ENCODE results near the gene STAP1.

The STAP1 gene

DNA sequence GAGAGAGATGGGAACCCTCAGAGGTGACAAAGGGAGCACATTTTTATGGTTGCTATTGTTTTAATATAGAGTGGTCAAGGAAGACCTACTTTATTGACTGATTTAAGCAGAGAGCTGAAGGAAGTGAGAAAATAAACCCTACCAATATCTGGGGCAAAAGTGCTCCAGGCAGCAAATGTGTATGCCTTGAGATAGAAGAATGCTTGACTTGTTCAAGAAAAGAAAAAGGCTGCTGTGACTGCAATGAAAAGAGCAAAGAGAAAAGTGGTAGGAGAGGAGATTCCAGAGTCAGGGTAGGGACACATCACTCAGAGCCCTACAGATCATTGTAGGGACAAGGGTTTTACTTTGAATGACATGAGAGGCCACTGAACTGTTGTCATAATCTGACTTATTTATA, 26.0 kb downstream of the STAP1 start:
- H3K36me3 ChIP-seq (ENCODE audit: insufficient read depth, low read length): no peaks in the 10 kb centered on the region
- no peak overlapping the region for H3K4me2 ChIP-seq (ENCODE audit: low read length)
- H3K9ac ChIP-seq (ENCODE audit: low read depth, low read length): no peak overlapping the region
- no peaks in the 10 kb centered on the region for H3K9me3 ChIP-seq (replicated peaks; ENCODE audit: low read length)
- no peaks in the 10 kb centered on the region for H3K4me1 ChIP-seq (ENCODE audit: control insufficient read depth, insufficient read depth, low read length)
- peaks cover 14% of the 10 kb centered on the region for H3K27me3 ChIP-seq (ENCODE audit: control insufficient read depth, insufficient read depth, low read length)
- no peak overlapping the region for H3K4me3 ChIP-seq (ENCODE audit: low read length)

DNA sequence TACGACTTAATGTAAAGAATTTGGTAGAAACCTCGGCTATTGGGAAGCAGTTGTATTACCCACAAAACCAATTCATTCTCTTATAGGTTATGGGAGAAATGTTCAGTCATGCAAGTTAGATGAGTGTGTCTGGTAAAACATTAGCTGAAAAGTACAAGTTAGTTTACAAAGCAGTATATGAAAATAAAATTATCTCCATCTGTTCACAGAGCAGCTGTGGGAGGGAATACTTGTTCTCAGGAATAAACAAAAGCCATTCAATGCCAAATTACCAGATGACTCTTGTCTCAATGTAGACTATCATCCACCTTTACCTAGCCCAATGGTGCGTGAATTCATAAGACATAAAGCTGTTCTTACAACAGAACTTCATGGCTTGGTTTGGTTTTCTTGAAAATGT, 28.6 kb downstream of the STAP1 start:
- no peaks in the 10 kb centered on the region for H3K36me3 ChIP-seq (ENCODE audit: insufficient read depth, low read length)
- H3K4me2 ChIP-seq (ENCODE audit: low read length): no peak overlapping the region
- H3K4me3 ChIP-seq (ENCODE audit: low read length): no peak overlapping the region
- H3K9me3 ChIP-seq (replicated peaks; ENCODE audit: low read length): no peaks in the 10 kb centered on the region
- H3K27me3 ChIP-seq (ENCODE audit: control insufficient read depth, insufficient read depth, low read length): peaks cover 19% of the 10 kb centered on the region
- H3K9ac ChIP-seq (ENCODE audit: low read depth, low read length): no peak overlapping the region
- no peaks in the 10 kb centered on the region for H3K4me1 ChIP-seq (ENCODE audit: control insufficient read depth, insufficient read depth, low read length)

DNA sequence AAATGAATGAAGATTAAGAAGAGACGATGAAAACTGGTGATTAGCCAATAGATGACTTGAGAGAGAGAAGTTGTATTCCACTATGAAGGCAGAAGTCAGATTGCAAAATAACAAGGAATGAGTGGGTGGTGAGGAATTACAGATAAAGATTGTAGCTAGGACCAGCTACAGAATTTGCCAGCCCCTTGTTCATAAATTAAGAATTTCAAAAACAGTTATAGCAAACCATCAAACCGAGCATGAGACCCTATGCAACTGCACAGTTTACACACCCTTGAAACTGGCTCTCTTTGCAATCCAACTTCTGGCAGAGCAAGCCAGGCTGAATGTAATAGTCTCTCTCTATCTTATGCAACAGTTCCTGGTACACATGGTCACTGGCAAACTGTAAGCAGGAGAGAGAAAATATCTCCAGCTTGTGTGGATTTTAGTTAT, 35.2 kb downstream of the STAP1 start:
- no peaks in the 10 kb centered on the region for H3K36me3 ChIP-seq (ENCODE audit: insufficient read depth, low read length)
- no peak overlapping the region for H3K4me2 ChIP-seq (ENCODE audit: low read length)
- no peak overlapping the region for H3K4me3 ChIP-seq (ENCODE audit: low read length)
- H3K9me3 ChIP-seq (replicated peaks; ENCODE audit: low read length): no peaks in the 10 kb centered on the region
- peaks cover 28% of the 10 kb centered on the region for H3K27me3 ChIP-seq (ENCODE audit: control insufficient read depth, insufficient read depth, low read length)
- H3K4me1 ChIP-seq (ENCODE audit: control insufficient read depth, insufficient read depth, low read length): no peaks in the 10 kb centered on the region
- no peak overlapping the region for H3K9ac ChIP-seq (ENCODE audit: low read depth, low read length)

DNA sequence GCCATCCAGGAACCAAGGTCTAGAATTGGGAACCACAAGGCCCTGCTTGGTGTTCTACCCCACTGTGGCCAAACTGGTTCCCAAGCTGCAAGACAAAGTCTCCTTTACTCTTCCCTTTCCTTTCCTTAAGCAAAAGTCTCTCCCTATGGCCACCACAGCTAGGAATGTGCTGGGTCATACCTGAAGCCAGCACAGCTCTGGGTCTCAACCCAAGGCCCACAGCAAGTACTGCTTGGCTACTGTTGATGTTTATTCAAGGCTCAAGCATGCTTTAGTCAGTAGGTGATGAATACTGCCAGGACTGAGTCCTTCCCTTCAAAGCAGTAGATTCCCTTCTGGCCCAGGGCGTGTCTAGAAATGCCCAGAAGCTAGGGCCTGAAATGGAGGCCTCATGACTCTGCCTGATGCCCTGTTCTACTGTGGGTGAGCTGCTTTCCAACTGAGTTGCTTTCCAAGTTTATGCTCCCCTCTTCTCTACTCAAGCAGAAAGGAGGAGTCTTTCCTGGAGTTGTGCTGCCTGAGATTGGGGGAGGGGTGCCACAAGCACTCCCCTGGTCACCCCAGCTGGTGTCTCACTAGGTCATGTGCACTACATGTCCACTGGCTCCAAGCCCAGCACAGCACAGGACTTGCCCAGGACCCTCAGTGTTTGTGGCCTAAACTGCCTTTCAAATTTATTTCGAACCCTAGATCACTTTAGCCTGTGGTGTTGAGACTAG, 44.9 kb downstream of the STAP1 start:
- Histone ChIP-seq H3K9ac (ENCODE audit: low read depth, low read length) (no peak overlapping the region), H3K4me3 (ENCODE audit: low read length) (no peak overlapping the region), H3K9me3 (replicated peaks; ENCODE audit: low read length) (no peaks in the 10 kb centered on the region), H3K4me1 (ENCODE audit: control insufficient read depth, insufficient read depth, low read length) (no peaks in the 10 kb centered on the region), H3K27me3 (ENCODE audit: control insufficient read depth, insufficient read depth, low read length) (no peaks in the 10 kb centered on the region), H3K4me2 (ENCODE audit: low read length) (no peak overlapping the region), H3K36me3 (ENCODE audit: insufficient read depth, low read length) (no peaks in the 10 kb centered on the region)

DNA sequence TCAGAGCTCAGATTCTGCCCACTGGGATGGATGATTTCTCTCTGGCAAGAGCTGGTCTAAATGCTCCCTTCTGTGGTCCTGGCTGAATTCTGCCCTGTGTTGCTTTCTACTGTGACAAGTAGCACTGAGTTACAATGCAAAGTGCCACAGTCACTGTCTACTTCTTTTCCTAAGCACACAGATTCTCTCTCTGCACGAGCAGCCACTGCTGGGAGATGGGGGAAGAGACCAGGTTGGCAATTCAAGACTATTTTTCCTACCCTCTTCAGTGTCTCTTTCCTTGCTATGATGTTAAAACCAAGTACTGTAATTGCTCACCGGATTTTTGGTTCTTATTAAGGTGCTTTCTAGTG, 45.5 kb downstream of the STAP1 start:
- no peaks in the 10 kb centered on the region for H3K4me1 ChIP-seq (ENCODE audit: control insufficient read depth, insufficient read depth, low read length)
- H3K9ac ChIP-seq (ENCODE audit: low read depth, low read length): no peak overlapping the region
- H3K4me3 ChIP-seq (ENCODE audit: low read length): no peak overlapping the region
- no peak overlapping the region for H3K4me2 ChIP-seq (ENCODE audit: low read length)
- no peaks in the 10 kb centered on the region for H3K9me3 ChIP-seq (replicated peaks; ENCODE audit: low read length)
- no peaks in the 10 kb centered on the region for H3K36me3 ChIP-seq (ENCODE audit: insufficient read depth, low read length)
- H3K27me3 ChIP-seq (ENCODE audit: control insufficient read depth, insufficient read depth, low read length): no peaks in the 10 kb centered on the region

DNA sequence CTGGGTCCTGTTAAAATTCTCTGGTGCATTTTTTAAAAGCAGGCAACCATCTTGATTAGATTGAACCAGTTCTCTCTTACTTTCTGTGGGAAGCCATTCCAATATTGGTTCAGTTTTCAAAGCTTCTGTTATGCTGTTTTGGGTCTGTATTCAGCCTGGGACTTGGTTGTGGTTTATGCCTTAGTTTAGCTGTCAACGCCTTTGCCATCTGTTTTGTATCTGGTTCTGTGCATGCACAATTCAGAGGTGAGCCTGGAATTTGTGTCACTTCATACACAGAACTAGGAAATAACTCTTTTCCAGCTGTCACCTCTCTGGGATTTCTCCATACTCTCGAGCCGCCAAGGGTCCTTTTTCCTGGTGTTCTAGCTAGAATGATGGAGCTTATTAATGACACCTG, 46.2 kb downstream of the STAP1 start:
- no peak overlapping the region for H3K4me2 ChIP-seq (ENCODE audit: low read length)
- H3K4me1 ChIP-seq (ENCODE audit: control insufficient read depth, insufficient read depth, low read length): no peaks in the 10 kb centered on the region
- no peaks in the 10 kb centered on the region for H3K9me3 ChIP-seq (replicated peaks; ENCODE audit: low read length)
- no peaks in the 10 kb centered on the region for H3K27me3 ChIP-seq (ENCODE audit: control insufficient read depth, insufficient read depth, low read length)
- H3K9ac ChIP-seq (ENCODE audit: low read depth, low read length): no peak overlapping the region
- no peak overlapping the region for H3K4me3 ChIP-seq (ENCODE audit: low read length)
- H3K36me3 ChIP-seq (ENCODE audit: insufficient read depth, low read length): no peaks in the 10 kb centered on the region

DNA sequence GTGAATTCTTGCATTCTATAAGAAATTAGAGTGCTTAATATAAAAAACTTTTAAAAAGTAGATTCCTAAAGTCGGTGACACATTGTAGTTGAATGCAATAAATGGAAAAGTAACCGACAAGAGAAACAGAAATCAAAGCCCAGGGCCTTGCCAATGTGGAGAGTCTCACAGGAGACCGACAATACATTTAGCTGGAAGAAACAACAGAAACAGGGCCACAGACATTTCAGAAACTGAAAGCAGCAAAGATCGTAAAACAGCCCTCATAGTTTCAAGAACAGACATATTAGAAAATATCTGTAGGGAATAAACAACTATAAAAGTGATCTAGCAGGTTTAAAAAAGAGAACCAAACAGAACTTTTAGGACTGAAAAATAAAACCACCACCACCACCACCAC, 49.5 kb downstream of the STAP1 start:
- Histone ChIP-seq H3K4me2 (ENCODE audit: low read length) (no peak overlapping the region), H3K4me3 (ENCODE audit: low read length) (no peak overlapping the region), H3K4me1 (ENCODE audit: control insufficient read depth, insufficient read depth, low read length) (no peaks in the 10 kb centered on the region), H3K9me3 (replicated peaks; ENCODE audit: low read length) (no peaks in the 10 kb centered on the region), H3K27me3 (ENCODE audit: control insufficient read depth, insufficient read depth, low read length) (no peaks in the 10 kb centered on the region), H3K36me3 (ENCODE audit: insufficient read depth, low read length) (no peaks in the 10 kb centered on the region), H3K9ac (ENCODE audit: low read depth, low read length) (no peak overlapping the region)

DNA sequence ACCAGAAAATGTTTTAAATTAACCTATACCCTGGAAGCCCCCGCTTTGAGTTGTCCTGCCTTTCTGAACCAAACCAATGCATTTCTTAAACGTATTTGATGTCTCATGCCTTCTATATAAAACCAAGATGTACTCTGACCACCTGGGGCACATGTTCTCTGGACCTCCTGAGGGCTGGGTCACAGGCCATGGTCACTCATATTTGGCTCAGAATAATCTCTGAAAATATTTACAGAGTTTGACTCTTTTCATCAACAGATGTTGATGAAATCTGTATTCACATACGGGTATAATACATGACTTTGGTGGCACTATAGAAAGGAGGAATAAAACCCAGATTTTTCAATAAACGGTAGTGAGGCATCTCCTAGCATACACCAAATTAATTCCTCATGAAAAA, 55.7 kb downstream of the STAP1 start:
- H3K9me3 ChIP-seq (replicated peaks; ENCODE audit: low read length): no peaks in the 10 kb centered on the region
- H3K4me2 ChIP-seq (ENCODE audit: low read length): no peak overlapping the region
- no peak overlapping the region for H3K9ac ChIP-seq (ENCODE audit: low read depth, low read length)
- H3K4me3 ChIP-seq (ENCODE audit: low read length): no peak overlapping the region
- no peaks in the 10 kb centered on the region for H3K4me1 ChIP-seq (ENCODE audit: control insufficient read depth, insufficient read depth, low read length)
- peaks cover 14% of the 10 kb centered on the region for H3K36me3 ChIP-seq (ENCODE audit: insufficient read depth, low read length)
- H3K27me3 ChIP-seq (ENCODE audit: control insufficient read depth, insufficient read depth, low read length): no peaks in the 10 kb centered on the region

DNA sequence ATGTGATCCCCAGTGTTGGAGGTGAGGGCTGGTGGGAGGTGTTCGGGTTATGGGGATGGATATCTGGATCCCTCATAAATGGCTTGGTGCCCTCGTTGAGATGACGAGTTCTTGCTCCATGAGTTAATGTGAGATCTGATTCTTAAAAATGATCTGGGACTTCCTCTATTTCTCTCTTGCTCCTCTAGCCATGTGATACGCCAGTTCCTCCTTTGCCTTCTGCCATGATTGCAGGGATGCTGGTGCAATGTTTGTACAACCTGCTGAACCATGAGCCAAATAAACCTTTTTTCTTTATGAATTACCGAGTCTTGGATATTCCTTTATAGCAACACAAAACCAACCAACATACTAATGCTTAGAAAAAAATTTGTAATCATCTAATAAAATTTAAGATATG, 56.6 kb downstream of the STAP1 start:
- Histone ChIP-seq H3K4me2 (ENCODE audit: low read length) (no peak overlapping the region), H3K4me1 (ENCODE audit: control insufficient read depth, insufficient read depth, low read length) (no peaks in the 10 kb centered on the region)

DNA sequence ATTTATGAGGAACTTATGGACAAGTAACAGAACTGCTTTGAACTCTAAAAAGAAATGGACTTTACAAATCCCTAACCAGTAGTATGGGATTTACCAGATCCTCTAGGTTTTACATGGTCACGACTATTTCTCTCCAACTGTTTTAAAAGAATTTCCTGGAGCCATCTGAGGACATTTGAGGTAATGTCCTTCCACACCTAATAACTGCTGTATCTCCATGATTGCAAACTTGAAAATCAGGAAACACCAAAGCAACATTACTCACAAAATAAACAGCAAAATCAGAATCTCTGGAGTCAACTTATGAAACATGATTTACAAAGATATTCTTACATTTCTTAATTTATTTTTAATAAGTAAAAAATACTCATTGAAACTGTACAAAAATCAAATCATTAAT, 58.0 kb downstream of the STAP1 start:
- no peaks in the 10 kb centered on the region for H3K4me1 ChIP-seq (ENCODE audit: control insufficient read depth, insufficient read depth, low read length)
- no peak overlapping the region for H3K4me2 ChIP-seq (ENCODE audit: low read length)
- H3K4me3 ChIP-seq (ENCODE audit: low read length): no peak overlapping the region
- no peaks in the 10 kb centered on the region for H3K9me3 ChIP-seq (replicated peaks; ENCODE audit: low read length)
- no peak overlapping the region for H3K9ac ChIP-seq (ENCODE audit: low read depth, low read length)
- no peaks in the 10 kb centered on the region for H3K27me3 ChIP-seq (ENCODE audit: control insufficient read depth, insufficient read depth, low read length)
- H3K36me3 ChIP-seq (ENCODE audit: insufficient read depth, low read length): peaks cover 28% of the 10 kb centered on the region

More for the DNA sequence above, 56.6 kb downstream of the STAP1 start:
- Histone ChIP-seq H3K9me3 (replicated peaks; ENCODE audit: low read length) (no peaks in the 10 kb centered on the region), H3K4me3 (ENCODE audit: low read length) (no peak overlapping the region), H3K9ac (ENCODE audit: low read depth, low read length) (no peak overlapping the region), H3K36me3 (ENCODE audit: insufficient read depth, low read length) (peaks cover 15% of the 10 kb centered on the region), H3K27me3 (ENCODE audit: control insufficient read depth, insufficient read depth, low read length) (no peaks in the 10 kb centered on the region)

DNA sequence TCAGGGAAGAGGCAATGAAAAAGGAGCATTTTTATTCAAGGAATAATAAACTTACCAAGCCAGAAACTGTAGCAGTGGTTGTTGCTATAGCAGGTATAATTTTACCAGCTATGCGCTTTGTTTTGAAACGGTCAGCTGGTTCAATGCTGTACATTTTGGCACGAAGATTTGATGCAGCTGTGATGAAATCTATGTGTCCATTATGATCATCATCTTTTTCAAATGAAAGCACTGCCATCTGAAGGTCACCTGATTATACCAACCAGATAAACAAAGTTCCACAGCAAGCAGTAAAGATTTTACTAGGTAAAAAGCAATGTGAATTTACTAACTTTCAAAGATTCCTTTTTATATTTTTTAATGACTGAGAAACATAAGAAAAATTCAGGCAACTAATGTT, 66.4 kb downstream of the STAP1 start:
- Histone ChIP-seq H3K27me3 (ENCODE audit: control insufficient read depth, insufficient read depth, low read length) (no peaks in the 10 kb centered on the region), H3K36me3 (ENCODE audit: insufficient read depth, low read length) (peaks cover 62% of the 10 kb centered on the region), H3K9me3 (replicated peaks; ENCODE audit: low read length) (no peaks in the 10 kb centered on the region), H3K4me1 (ENCODE audit: control insufficient read depth, insufficient read depth, low read length) (no peaks in the 10 kb centered on the region), H3K9ac (ENCODE audit: low read depth, low read length) (no peak overlapping the region), H3K4me2 (ENCODE audit: low read length) (no peak overlapping the region), H3K4me3 (ENCODE audit: low read length) (no peak overlapping the region)

DNA sequence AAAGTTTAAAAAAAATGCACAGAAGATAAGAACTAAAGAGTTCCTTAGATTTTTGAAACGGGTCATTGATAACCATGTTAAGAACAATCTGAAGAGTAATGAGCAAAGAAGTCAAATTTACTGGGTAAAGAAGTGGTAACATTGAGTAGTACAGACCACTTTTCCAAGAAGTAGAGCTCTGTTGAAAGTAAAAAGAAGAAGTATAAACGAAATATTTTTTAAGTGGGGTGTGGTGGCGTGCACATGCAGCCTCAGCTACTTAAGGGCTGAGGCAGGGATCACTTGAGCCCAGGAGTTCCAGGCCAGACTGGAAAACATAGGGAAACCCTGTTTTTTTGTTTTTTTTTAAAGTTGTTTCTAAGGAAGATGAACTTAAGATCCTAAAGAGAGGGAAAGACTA, 74.0 kb downstream of the STAP1 start:
- no peaks in the 10 kb centered on the region for H3K9me3 ChIP-seq (replicated peaks; ENCODE audit: low read length)
- no peaks in the 10 kb centered on the region for H3K4me1 ChIP-seq (ENCODE audit: control insufficient read depth, insufficient read depth, low read length)
- H3K36me3 ChIP-seq (ENCODE audit: insufficient read depth, low read length): peaks cover 57% of the 10 kb centered on the region
- no peak overlapping the region for H3K4me2 ChIP-seq (ENCODE audit: low read length)
- no peaks in the 10 kb centered on the region for H3K27me3 ChIP-seq (ENCODE audit: control insufficient read depth, insufficient read depth, low read length)
- no peak overlapping the region for H3K9ac ChIP-seq (ENCODE audit: low read depth, low read length)
- H3K4me3 ChIP-seq (ENCODE audit: low read length): no peak overlapping the region

Measured in skeletal muscle satellite cell (primary cell).